ENCODE measurements around the gene BRIP1.

GRCh38 chr17:61813211-61813610, 50.1 kb downstream of the BRIP1 start:
- no peak for TF ChIP-seq POLR2A (IDR thresholded peaks at IDR 0.05; ENCODE audit: low read depth, low read length)
- no peak for TF ChIP-seq POLR2AphosphoS5 (IDR thresholded peaks at IDR 0.05; ENCODE audit: low read depth, low read length)
- TF ChIP-seq TAF1 (IDR thresholded peaks at IDR 0.05; ENCODE audit: borderline replicate concordance, low read depth, low read length), result no peak
